Measurements from ENCODE around the gene NECTIN1. TPM values are rescaled to one million over a fixed set of nuclear protein-coding genes. Genes with fewer than 3 reads are reported as not detected.

Gene NECTIN1
- total and polyA plus RNA-seq, 2 of the 13 experiments (the other 11 are each of a cell fraction or from before 2014, with no cell fraction given) = 3.9 to 7.3 TPM

DNA sequence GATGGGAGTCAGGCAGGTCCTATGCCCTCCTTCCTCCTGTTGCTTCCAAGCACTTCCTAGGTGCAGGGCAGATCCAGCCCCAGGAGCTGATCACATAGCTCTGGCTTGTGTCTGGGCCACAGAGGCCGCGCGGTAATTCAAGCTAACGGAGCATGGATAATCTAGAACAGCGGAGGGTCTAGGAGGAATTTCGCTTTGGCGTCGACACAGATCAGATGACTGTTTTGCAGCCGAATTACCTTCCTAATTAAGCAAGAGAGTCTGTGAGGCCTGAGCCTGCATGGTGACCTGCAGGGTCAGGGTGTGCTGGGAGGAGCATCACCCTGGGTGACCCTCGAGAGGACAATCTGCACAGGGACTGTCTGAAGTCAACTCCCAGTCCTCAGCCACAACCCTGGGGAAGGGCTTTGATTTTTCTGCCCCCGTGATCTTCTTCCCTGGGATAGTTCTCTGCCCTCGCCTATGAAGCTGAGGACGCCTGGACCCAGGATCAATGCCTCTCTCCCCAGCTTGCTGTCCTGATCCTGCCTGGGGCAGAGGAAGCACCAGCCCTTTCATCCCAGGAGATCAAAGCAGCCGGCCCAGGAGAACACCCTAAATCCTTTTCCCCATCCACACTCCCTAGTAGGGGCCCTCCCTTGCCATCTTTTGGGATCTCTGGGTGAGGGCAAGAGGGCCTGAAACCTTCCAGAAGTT, 11.0 kb downstream of the NECTIN1 start (continued):
- peak; percentile 63; the same call in 1 of the 2 replicates for TF ChIP-seq PHF21A (CRISPR knock-in tag; IDR thresholded peaks at IDR 0.05)
- 0 out of 2 replicates have a peak, but pooled peaks have one; percentile 77 for TF ChIP-seq ZNF713 (CRISPR knock-in tag; IDR thresholded peaks at IDR 0.05)
- peak; percentile 25; the same call in 1 of the 2 replicates for TF ChIP-seq RXRB (CRISPR knock-in tag; IDR thresholded peaks at IDR 0.05; ENCODE audit: borderline replicate concordance)
- TF ChIP-seq NR2F6 (IDR thresholded peaks at IDR 0.05) = no peak; the same call in 1 of the 2 replicates
- peak; percentile 42; the same call in 1 of the 2 replicates for TF ChIP-seq NR2F6 (CRISPR knock-in tag; IDR thresholded peaks at IDR 0.05)
- TF ChIP-seq ZNF224 (CRISPR knock-in tag; IDR thresholded peaks at IDR 0.05) = no peak
- no peak for TF ChIP-seq LCORL (IDR thresholded peaks at IDR 0.05)
- peak; percentile 64 for TF ChIP-seq LCORL (CRISPR knock-in tag; IDR thresholded peaks at IDR 0.05)
- TF ChIP-seq TCF7 (IDR thresholded peaks at IDR 0.05; ENCODE audit: low read depth) = peak; percentile 66
- TF ChIP-seq, protein P1, sequence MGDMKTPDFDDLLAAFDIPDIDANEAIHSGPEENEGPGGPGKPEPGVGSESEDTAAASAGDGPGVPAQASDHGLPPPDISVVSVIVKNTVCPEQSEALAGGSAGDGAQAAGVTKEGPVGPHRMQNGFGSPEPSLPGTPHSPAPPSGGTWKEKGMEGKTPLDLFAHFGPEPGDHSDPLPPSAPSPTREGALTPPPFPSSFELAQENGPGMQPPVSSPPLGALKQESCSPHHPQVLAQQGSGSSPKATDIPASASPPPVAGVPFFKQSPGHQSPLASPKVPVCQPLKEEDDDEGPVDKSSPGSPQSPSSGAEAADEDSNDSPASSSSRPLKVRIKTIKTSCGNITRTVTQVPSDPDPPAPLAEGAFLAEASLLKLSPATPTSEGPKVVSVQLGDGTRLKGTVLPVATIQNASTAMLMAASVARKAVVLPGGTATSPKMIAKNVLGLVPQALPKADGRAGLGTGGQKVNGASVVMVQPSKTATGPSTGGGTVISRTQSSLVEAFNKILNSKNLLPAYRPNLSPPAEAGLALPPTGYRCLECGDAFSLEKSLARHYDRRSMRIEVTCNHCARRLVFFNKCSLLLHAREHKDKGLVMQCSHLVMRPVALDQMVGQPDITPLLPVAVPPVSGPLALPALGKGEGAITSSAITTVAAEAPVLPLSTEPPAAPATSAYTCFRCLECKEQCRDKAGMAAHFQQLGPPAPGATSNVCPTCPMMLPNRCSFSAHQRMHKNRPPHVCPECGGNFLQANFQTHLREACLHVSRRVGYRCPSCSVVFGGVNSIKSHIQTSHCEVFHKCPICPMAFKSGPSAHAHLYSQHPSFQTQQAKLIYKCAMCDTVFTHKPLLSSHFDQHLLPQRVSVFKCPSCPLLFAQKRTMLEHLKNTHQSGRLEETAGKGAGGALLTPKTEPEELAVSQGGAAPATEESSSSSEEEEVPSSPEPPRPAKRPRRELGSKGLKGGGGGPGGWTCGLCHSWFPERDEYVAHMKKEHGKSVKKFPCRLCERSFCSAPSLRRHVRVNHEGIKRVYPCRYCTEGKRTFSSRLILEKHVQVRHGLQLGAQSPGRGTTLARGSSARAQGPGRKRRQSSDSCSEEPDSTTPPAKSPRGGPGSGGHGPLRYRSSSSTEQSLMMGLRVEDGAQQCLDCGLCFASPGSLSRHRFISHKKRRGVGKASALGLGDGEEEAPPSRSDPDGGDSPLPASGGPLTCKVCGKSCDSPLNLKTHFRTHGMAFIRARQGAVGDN (CRISPR knock-in tag; IDR thresholded peaks at IDR 0.05) = peak; percentile 43
- TF ChIP-seq HOXA3 (CRISPR knock-in tag; IDR thresholded peaks at IDR 0.05) = 0 out of 2 replicates have a peak, but pooled peaks have one; percentile 13
- TF ChIP-seq BORCS8-MEF2B (CRISPR knock-in tag; IDR thresholded peaks at IDR 0.05) = peak; percentile 58
- no peak for TF ChIP-seq CBFB (CRISPR knock-in tag; IDR thresholded peaks at IDR 0.05)
- TF ChIP-seq ZMYM3 (CRISPR knock-in tag; IDR thresholded peaks at IDR 0.05) = no peak
- TF ChIP-seq RFXANK (CRISPR knock-in tag; IDR thresholded peaks at IDR 0.05) = no peak
- TF ChIP-seq, protein P2, sequence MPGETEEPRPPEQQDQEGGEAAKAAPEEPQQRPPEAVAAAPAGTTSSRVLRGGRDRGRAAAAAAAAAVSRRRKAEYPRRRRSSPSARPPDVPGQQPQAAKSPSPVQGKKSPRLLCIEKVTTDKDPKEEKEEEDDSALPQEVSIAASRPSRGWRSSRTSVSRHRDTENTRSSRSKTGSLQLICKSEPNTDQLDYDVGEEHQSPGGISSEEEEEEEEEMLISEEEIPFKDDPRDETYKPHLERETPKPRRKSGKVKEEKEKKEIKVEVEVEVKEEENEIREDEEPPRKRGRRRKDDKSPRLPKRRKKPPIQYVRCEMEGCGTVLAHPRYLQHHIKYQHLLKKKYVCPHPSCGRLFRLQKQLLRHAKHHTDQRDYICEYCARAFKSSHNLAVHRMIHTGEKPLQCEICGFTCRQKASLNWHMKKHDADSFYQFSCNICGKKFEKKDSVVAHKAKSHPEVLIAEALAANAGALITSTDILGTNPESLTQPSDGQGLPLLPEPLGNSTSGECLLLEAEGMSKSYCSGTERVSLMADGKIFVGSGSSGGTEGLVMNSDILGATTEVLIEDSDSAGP (CRISPR knock-in tag; IDR thresholded peaks at IDR 0.05; ENCODE audit: borderline replicate concordance) = peak; percentile 28; the same call in 1 of the 2 replicates

Measured in HepG2 (cell line).